RKO (cell line): ENCODE measurements around the gene MARCHF2.
"Not testable (repeated sequence)": the region's sequence is repeated elsewhere in the genome, so short reads cannot be mapped to it uniquely, and the experiment has no call there.

Experiments used
- DNase-seq: peaks from one replicate; pipeline ENCODE4 v3.0.0-alpha.2; 2016; ENCODE audit warnings: low spot score

The MARCHF2 gene

GRCh38 chr19:8410718-8411117 is 2.4 kb upstream of the MARCHF2 start:
- not testable (repeated sequence) for DNase-seq

GRCh38 chr19:8413629-8413995 is 507 bp downstream of the MARCHF2 start:
- DNase-seq = no peak

DNA sequence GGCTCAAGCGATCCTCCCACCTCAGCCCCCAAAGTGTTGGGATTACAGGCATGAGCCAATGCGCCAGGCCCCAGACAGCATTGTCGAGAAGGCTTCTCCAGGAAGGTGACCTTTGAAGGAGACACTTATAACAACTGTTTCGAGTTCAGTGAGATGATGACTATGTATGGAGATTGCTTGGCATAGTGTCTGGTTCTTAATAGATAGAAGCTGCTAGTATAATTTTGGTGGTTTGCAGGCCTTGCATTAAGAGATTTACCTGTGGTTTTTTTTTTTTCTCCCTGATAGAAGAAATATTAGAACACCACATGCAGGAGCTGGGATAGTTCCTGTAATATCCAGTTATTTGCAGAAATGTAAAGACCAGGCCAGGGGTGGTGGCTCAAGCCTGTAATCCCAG is 3.7 kb downstream of the MARCHF2 start:
- no peak for DNase-seq

DNA sequence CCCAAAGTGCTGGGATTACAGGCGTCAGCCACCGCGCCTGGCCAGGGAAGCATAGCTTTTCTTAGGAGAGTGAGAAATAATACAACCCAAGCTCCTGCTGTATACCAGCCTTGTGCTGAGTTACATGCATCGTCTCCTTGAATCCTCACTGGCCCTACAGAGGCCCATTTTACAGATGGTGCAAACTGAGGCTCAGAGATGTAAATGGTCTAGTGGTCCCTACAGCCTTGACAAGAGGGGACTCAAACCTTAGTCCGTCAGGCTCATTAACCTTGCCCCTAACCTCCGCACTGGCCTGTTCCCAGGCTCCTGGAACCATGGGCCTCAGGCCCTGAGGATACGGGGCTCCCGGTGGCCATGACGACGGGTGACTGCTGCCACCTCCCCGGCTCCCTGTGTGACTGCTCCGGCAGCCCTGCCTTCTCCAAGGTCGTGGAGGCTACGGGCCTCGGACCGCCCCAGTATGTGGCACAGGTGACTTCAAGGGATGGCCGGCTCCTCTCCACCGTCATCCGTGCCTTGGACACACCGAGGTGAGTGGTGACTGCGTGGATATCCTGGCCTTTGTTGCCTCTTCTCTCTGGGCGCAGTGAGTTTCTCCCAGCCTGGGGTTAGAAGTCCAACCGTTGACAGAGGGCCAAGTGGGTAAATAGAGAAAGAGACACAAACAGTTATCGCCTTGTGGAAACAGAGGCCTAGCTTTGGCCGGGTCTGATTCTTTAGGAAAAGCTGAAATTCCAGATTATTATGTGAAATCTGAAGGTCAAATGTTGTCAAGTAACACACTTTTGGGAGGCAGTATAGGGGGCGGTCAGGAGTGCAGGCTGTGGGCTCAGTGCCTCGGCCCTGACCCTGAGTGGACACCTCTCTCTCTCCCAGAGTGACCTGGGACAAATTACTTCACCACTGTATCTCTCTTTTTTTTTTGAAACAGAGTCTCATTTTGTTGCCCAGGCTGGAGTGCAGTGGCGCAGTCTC is 8.7 kb downstream of the MARCHF2 start:
- no peak for DNase-seq

- peak; percentile 95 for DNase-seq
Observed at GRCh38 chr19:8423817-8424223, 10.7 kb downstream of the MARCHF2 start.

DNA sequence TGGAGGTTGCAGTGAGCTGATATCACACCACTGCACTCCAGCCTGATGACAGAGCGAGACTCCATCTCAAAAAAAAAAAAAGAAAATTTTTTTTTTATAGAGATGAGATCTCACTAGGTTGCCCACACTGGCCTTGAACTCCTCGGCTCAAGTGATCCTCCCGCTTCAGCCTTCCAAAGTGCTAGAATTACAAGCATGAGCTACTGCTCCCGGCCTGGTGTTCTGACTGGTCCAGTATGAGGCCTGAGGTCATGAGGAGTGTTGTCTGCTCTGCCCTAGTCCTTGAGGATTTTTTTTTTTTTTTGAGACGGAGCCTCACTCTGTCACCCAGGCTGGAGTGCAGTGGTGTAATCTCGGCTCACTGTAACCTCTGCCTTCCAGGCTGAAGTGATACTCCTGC is 12.2 kb downstream of the MARCHF2 start:
- not testable (repeated sequence) for DNase-seq

GRCh38 chr19:8426283-8426682 is 13.2 kb downstream of the MARCHF2 start:
- DNase-seq = no peak

DNA sequence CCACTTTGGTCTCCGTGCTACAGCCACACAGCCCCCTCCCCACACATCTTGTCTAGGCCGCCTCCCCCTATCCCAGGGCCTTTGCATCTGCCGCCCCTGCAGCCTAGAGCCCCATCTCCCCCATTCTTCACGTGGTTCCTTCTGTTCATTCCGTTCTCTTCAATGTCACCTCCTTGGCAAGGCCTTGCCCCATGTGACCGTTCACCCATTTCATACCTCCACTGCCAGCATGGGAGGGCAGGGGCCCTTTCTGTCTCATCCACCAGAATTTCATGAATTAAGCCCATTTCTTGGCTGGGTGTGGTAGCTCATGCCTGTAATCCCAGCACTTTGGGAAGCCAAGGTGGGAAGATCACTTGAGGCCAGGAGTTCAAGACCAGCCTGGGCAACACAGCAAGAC is 15.9 kb downstream of the MARCHF2 start:
- no peak for DNase-seq

GRCh38 chr19:8429826-8430225 is 16.7 kb downstream of the MARCHF2 start:
- DNase-seq = no peak

DNA sequence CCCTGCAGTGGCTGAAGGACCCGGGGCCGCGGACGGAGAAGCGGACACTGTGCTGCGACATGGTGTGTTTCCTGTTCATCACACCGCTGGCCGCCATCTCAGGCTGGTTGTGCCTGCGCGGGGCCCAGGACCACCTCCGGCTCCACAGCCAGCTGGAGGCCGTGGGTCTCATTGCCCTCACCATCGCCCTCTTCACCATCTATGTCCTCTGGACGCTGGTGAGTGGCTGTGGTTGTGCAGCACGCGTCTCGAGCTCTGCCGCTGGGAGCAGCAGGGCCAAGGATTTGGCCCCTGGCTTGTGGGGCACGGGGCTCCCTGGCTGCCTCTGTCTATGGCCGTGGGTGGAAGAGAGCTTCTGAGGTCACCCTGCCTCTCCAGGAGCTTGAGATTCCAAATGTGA is 17.5 kb downstream of the MARCHF2 start:
- no peak for DNase-seq

DNA sequence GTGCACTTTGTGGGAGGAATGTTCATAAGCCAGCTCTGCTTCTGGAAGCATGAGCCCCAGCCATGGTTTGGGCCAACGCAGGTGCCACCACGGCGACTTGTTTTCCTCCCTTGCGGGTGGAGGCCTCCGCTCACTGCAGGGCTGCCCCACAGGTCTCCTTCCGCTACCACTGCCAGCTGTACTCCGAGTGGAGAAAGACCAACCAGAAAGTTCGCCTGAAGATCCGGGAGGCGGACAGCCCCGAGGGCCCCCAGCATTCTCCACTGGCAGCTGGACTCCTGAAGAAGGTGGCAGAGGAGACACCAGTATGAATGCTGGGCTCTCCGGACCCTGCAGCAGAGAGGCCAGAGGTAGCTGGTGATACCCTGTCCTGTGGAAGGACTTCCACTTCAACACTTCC is 25.1 kb downstream of the MARCHF2 start:
- no peak for DNase-seq

- no peak for DNase-seq
Observed at GRCh38 chr19:8441725-8442544, 28.8 kb downstream of the MARCHF2 start.

GRCh38 chr19:8444140-8444676 is 31.1 kb downstream of the MARCHF2 start:
- DNase-seq = not testable (repeated sequence)

DNA sequence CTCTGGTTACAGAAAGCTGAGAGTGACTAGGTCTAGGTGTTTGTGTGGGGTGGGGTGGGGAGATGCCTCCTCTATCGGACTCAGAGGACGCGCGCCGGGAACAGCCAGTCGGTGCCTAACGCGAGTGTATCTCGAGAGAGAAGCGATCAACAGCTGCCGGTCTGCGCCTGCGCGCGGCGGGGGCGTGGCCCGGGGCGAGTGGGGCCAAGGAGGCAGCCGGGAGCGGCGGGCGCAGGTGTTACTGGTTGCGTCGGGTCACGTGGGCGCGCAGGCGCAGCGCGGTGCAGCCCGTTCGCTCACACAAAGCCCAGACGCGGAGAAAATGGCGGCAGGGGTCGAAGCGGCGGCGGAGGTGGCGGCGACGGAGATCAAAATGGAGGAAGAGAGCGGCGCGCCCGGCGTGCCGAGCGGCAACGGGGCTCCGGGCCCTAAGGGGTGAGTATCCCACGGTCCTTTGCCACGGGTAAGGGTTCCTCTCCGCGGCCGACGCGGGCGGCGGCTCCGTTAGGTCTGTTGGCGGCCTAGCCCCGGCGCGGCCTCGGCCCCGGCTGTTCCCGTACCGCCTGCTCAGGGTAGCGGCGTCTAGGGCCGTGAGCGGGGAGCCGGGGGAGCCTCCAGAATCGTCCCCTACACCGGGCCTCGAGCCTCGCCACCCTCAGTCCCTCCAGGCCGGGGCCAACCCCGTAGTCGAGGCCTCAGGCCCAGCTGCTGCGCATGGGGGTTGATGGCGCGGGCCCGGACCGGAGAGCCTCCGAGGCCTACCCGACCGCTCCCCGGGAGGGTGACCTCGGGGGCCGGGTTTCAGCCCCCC is 31.8 kb downstream of the MARCHF2 start, which contains the start of gene HNRNPM:
Gene HNRNPM (plus strand): TSS at position 299 of the 811 bp plus-strand sequence. CDS start 24 bp downstream, at position 323.
- peak; percentile 97 for DNase-seq

- peak; percentile 49 for DNase-seq
Observed at GRCh38 chr19:8445488-8446001, 32.4 kb downstream of the MARCHF2 start.

- peak; percentile 40 for DNase-seq
Observed at GRCh38 chr19:8446061-8446709, 33.1 kb downstream of the MARCHF2 start.

- DNase-seq = no peak
Observed at GRCh38 chr19:8449830-8450229, 36.7 kb downstream of the MARCHF2 start.

GRCh38 chr19:8451377-8451776 is 38.3 kb downstream of the MARCHF2 start:
- DNase-seq = no peak

- peak; percentile 52 for DNase-seq
Observed at GRCh38 chr19:8451885-8452284, 38.8 kb downstream of the MARCHF2 start.

DNA sequence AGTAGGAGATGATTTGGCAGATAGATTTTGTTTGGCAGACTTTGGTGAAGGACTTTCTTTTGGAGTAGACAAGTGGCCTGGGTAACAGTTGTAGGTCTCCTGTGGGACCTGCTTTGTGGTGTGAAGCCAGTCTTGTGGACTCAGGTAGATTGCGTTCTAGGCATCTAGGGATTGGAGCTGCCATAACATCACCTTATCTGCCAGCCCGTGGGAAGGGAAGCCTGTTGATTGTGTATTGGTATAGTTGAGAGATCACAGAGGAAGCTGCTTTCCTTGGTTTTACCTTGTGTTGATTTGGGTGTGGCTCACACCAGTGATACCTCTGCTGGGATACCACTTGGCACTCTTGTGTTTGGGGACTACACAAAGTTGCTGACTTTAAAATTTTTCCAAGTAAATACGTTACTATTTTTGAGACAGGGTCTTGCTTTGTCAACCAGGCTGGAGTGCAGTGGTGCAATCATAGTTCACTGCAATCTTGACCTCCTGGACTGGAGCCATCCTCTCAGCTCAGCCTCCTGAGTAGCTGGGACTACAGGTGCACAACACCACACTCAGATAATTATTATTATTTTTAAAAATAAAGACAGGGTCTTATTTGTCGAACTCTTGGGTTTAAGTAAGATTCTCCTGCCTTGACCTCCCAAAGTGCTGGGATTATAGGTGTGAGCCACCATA is 39.5 kb downstream of the MARCHF2 start:
- no peak for DNase-seq
